ENCODE results near the gene TBCE.

GRCh38 chr1:235468004-235468403 is 100.8 kb downstream of the TBCE start:
- no peak for TF ChIP-seq POLR2A (IDR thresholded peaks at IDR 0.05)
- no peak for TF ChIP-seq CTCF (IDR thresholded peaks at IDR 0.05)
